ENCODE measurements around the gene GRM1.

DNA sequence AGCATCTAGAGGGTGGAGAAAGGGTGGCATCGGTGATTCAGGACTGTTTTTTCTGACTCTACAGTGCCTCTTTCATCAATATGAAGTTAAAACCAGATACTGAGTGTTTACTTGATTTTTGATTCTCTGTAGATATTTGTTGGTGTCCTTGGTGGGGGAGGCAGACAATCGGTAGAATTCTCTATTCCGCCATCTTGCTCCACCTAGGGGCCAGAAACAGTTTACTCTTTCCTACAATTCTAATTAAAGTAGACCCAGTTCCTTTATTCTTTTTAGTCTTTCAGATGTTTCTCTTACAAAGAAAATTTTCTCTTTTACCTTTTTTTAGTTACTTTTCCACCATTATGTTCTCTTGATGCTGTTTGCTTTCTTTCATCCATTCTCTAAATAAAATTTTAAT lies 352.6 kb downstream of the GRM1 start:
- TF ChIP-seq, protein P1, sequence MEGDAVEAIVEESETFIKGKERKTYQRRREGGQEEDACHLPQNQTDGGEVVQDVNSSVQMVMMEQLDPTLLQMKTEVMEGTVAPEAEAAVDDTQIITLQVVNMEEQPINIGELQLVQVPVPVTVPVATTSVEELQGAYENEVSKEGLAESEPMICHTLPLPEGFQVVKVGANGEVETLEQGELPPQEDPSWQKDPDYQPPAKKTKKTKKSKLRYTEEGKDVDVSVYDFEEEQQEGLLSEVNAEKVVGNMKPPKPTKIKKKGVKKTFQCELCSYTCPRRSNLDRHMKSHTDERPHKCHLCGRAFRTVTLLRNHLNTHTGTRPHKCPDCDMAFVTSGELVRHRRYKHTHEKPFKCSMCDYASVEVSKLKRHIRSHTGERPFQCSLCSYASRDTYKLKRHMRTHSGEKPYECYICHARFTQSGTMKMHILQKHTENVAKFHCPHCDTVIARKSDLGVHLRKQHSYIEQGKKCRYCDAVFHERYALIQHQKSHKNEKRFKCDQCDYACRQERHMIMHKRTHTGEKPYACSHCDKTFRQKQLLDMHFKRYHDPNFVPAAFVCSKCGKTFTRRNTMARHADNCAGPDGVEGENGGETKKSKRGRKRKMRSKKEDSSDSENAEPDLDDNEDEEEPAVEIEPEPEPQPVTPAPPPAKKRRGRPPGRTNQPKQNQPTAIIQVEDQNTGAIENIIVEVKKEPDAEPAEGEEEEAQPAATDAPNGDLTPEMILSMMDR (conservative IDR thresholded peaks at IDR 0.05 in 1 of 2, IDR thresholded peaks at IDR 0.05 in 1 of 2; ENCODE audit: extremely low read depth in 1 of 2, insufficient read depth in 1 of 2, low read depth in 1 of 2, low read length in 2 of 2), result peak in 1 of 2 donors; percentile 30
- TF ChIP-seq EZH2 (IDR thresholded peaks at IDR 0.05; ENCODE audit: borderline replicate concordance, low read length), result no peak
